Measurements from ENCODE around the gene XRCC2.

GRCh38 chr7:152633072-152633471 lies 42.9 kb downstream of the XRCC2 start:
- TF ChIP-seq POLR2A (IDR thresholded peaks at IDR 0.05) (no peak), POLR2AphosphoS5 (IDR thresholded peaks at IDR 0.05) (no peak)
- TF ChIP-seq, protein P1, sequence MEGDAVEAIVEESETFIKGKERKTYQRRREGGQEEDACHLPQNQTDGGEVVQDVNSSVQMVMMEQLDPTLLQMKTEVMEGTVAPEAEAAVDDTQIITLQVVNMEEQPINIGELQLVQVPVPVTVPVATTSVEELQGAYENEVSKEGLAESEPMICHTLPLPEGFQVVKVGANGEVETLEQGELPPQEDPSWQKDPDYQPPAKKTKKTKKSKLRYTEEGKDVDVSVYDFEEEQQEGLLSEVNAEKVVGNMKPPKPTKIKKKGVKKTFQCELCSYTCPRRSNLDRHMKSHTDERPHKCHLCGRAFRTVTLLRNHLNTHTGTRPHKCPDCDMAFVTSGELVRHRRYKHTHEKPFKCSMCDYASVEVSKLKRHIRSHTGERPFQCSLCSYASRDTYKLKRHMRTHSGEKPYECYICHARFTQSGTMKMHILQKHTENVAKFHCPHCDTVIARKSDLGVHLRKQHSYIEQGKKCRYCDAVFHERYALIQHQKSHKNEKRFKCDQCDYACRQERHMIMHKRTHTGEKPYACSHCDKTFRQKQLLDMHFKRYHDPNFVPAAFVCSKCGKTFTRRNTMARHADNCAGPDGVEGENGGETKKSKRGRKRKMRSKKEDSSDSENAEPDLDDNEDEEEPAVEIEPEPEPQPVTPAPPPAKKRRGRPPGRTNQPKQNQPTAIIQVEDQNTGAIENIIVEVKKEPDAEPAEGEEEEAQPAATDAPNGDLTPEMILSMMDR (IDR thresholded peaks at IDR 0.05 in 8 of 11, conservative IDR thresholded peaks at IDR 0.05 in 3 of 11) = no peak
